NCI-H1105 (cell line): ENCODE data around the gene S1PR5.
"Not testable (repeated sequence)": the region's sequence is repeated elsewhere in the genome, so short reads cannot be mapped to it uniquely, and the experiment has no call there.

Experiments
- DNase-seq: peaks from one replicate; lab custom pipeline; 2025; lab: John Stamatoyannopoulos, UW

Gene S1PR5

GRCh38 chr19:10544753-10545251 lies 27.6 kb upstream of the S1PR5 start:
- DNase-seq: no peak

DNA sequence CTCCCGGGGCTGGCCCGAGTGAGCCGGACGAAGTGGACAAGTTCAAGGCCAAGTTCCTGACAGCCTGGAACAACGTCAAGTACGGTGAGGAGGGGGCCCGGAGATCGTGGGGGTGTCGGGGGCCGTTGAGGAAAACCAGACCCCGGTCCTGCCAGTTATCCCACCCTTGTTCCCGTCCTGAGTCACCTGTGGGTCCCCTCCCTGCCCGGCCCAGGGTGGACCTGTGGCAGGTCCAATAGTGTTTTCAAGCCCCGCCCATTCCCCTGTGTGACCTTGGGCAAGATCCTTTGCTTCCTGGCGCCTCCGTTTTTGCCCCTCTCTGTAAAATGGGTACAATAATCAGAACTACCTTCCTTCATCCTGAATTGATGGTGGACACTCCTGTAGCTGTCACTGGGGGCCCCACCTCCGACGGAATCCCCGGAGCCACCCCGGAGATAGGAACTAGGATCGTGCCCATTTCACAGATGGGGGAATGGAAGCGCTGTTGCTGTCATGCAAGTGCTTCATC lies 27.1 kb upstream of the S1PR5 start:
- no peak for DNase-seq

DNA sequence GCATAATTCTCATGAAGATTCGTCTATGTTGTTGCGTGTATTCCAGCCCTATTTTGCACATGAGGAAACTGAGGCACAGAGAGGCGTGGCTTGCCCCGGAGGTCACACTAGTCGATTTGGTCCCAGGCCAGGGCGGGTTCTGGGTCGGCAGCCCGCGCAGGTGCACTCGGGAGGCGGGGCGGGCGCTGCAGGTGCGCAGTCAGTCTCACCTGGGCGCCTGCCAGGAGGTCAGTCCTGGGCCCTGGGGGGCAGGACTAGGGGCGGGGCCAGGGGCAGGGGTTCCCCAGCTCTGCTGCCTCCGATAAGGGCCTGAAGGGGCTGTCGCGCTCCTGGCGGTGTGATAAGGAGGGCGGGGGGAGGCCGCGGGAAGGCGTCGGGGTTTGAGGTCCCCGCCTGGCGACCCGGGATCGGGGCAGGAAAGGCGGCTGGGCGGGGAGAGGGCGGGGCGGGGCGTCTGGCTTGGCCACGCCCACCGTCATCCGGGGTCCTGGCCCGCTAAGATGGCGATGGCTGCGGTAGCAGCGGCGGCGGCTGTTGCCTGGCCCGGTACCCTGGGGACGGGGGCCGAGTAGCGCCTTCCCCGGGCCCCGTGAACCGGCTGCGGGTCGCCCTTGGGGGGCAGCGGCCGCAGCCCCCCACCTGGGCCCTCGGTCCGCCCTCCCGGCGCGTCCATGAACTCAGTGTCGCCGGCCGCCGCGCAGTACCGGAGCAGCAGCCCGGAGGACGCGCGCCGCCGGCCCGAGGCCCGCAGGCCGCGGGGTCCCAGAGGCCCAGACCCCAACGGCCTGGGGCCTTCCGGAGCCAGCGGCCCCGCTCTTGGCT lies 26.4 kb upstream of the S1PR5 start, which contains the start of gene ATG4D:
ATG4D (plus strand) TSS at position 485 of the 822 bp plus-strand sequence; CDS start at position 672, 187 bp downstream.
- DNase-seq: peak; percentile 96

DNA sequence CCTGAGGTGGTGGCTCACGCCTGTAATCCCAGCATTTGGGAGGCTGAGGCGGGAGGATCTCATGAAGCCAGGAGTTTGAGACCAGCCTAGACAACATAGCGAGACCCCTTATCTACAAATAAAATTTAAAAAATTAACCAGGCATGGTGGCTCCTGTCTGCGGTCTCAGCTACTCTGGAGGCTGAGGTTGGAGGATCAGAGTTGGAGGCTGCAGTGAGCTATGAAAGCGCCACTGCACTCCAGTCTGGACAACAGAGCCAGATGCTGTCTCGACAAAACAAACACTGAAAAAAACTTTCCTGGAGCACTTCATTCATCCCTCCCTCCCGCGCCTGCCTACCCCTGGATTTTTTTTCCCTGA lies 25.8 kb upstream of the S1PR5 start:
- peak; percentile 64 for DNase-seq

- DNase-seq: not testable (repeated sequence)
Measured at GRCh38 chr19:10539016-10539415, 21.8 kb upstream of the S1PR5 start.

GRCh38 chr19:10538204-10538983 lies 21.1 kb upstream of the S1PR5 start:
- DNase-seq: no peak

GRCh38 chr19:10537668-10538067 lies 20.4 kb upstream of the S1PR5 start:
- DNase-seq: no peak

GRCh38 chr19:10535613-10536012 lies 18.4 kb upstream of the S1PR5 start:
- no peak for DNase-seq

- DNase-seq: no peak
Measured at GRCh38 chr19:10533646-10534386, 16.6 kb upstream of the S1PR5 start.

GRCh38 chr19:10532457-10532856 lies 15.2 kb upstream of the S1PR5 start:
- no peak for DNase-seq

- DNase-seq: not testable (repeated sequence)
Measured at GRCh38 chr19:10526887-10527286, 9.6 kb upstream of the S1PR5 start.

DNA sequence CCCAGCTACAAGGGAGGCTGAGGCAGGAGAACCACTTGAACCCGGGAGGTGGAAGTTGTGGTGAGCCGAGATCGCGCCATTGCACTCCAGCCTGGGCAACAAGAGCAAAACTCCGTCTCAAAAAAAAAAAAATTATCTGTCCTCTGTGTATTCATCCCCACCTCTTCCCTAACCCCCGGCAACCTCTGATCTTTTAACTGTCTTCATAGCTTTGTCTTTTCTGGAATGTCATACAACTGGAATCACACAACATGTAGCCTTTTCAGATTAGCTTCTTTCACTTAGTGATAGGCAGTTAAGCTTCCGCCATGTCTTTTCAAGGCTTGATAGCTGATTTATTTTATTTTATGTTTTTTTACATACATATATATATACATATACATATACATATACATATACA lies 8.4 kb upstream of the S1PR5 start:
- no peak for DNase-seq

DNA sequence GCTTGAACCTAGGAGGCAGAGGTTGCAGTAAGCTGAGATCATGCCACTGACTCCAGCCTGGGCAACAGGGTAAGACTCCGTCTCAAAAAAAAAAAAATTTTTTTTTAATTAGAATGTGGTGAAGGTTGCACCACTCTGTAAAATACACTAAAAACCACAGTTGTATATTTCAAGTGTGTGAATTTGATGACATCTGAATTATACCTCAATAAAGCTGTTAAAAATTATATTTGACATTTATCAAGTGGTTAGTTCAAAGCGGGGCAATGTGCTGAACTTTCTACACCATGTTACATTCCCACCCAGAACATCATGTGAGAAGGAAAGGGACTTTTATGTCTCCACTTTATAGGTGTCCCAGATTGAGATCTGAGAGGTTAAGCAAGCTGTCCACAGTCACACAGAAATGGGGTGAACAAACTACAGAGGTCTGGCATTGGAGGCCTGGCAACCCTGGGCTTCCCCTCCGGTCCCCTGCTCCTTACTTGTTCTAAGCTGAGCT lies 5.9 kb upstream of the S1PR5 start:
- no peak for DNase-seq

DNA sequence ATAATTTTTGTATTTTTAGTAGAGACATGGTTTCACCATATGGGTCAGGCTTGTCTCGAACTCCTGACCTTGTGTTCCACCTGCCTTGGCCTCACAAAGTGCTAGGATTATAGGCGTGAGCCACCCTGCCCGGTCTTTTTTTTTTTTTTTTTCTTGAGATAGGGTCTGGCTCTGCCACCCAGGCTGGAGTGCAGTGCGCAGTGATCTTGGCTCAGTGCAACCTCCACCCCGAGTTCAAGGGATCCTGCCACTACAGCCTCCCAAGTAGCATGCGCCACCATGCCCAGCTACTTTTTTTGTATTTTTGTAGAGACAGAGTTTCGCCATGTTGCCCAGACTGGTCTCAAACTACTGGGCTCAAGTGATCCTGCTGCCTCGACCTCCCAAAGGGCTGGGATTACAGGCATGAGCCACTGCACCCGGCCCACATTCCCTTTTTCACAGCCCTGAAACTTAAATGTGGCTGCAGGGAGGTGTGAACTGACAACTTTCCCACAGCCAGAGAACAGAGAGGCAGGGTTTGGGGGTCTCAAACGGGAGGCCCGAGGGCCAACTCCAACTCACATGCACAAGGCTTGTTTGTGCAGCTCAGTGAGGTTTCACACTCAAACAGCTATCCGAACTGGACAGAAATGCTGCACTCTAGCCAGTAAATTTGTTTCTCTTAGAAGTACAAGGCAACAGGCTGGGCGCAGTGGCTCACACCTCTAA lies 4.4 kb upstream of the S1PR5 start:
- no peak for DNase-seq

GRCh38 chr19:10520652-10521318 lies 3.5 kb upstream of the S1PR5 start:
- DNase-seq: no peak

DNA sequence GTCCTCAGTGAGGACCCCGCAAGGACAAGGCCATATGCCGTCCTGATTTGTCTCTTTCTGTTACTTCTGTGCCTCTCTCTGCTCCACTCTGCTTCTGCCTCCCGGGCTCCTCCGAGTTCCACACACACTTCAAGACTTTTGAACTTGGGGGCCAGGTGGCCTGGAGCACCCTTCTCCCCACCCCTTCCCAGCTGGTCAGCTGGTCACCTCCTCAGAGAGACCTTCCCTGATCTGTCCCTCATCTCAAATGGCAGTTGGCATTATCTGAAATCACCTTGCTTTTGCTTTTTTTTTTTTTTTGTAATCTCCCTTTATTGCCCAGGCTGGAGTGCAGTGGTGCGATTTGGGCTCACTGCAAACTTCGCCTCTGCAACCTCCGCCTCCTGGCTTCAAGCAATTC lies 2.2 kb upstream of the S1PR5 start:
- no peak for DNase-seq

GRCh38 chr19:10518444-10519361 lies 1.5 kb upstream of the S1PR5 start:
- no peak for DNase-seq

- DNase-seq: peak; percentile 58
Measured at GRCh38 chr19:10517760-10518443, 655 bp upstream of the S1PR5 start.

DNA sequence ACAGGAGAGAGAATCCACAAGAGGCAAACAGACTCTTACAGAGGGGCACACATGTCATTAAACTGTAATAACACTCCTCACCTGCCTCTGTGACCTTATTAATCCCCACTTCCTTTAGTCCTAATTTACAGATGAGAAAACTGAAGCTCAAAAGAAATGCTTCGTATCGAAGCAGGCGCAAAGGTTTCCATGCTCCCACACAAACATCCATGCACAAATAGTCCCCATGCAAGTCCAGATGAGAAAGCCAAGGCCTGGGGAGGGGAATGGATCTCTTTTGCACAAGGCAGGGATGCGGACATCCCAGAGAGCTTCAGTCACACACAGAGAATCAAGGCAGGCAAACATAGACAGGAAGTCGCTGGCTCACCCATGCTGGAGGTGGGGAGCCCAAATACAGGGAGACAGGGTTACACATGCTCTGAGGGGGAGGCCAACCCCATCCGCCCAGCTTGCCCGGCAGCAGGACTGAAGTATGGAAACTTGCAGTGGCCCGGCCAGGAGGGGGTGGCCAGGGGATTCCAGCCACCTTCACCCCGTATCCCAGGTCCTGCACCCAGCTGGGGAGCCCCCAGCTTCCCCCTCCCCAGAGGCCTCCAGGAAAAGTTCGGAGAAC lies 468 bp downstream of the S1PR5 start:
- no peak for DNase-seq
